H1 (cell line): ENCODE data around the gene BRD9. TPM values are rescaled to one million over a fixed set of nuclear protein-coding genes. Genes with fewer than 3 reads are reported as not detected.

Experiments used
- CTCF ChIA-PET: fragments of 300-600 bp; sonication (Branson Sonifier 250); formaldehyde crosslinking; loops from one replicate; lab custom pipeline; 2021; ENCODE audit not compliant: partially characterized antibody; lab: Charles Lee
- POLR2A ChIA-PET: fragments of 300-600 bp; sonication (Branson Sonifier 250); formaldehyde crosslinking; loops from one replicate; lab custom pipeline; 2021; ENCODE audit warnings: inconsistent platforms; ENCODE audit not compliant: partially characterized antibody; lab: Charles Lee
- DNase-seq, 2 experiments: peaks; one replicate each; pipeline versions ENCODE4 v3.0.0 to v3.0.0-alpha.2; 2010 to 2022; ENCODE audit warnings: low spot score in 2 of 2, low read depth in 1 of 2, mixed read lengths in 1 of 2
- FAIRE-seq: peaks from 2 replicates; lab custom pipeline; 2011; peaks lifted over from hg19 to GRCh38; lab: Jason Lieb, UNC
- H2AFZ ChIP-seq: 2 replicates; pipeline ENCODE4 v1.8.1; 2012; ENCODE audit warnings: low read length, inconsistent platforms
- H2AK5ac ChIP-seq: 2 replicates; pipeline ENCODE4 v1.6.1; 2013; ENCODE audit warnings: low read depth, low read length
- H2BK120ac ChIP-seq: replicated peaks from 2 replicates; pipeline ENCODE3; 2013; ENCODE audit warnings: low read depth, low read length, inconsistent platforms
- H2BK12ac ChIP-seq: 2 replicates; pipeline ENCODE4 v1.6.1; 2013; ENCODE audit warnings: low read depth, low read length
- H2BK15ac ChIP-seq: 2 replicates; pipeline ENCODE4 v1.6.1; 2013; ENCODE audit warnings: low read length
- H2BK20ac ChIP-seq: 2 replicates; pipeline ENCODE4 v1.6.1; 2013; ENCODE audit warnings: low read length
- H2BK5ac ChIP-seq: 2 replicates; pipeline ENCODE4 v1.6.1; 2013; ENCODE audit warnings: low read depth, low read length
- H3K14ac ChIP-seq: 2 replicates; pipeline ENCODE4 v1.6.1; 2013; ENCODE audit warnings: inconsistent platforms; ENCODE audit not compliant: insufficient read length
- H3K18ac ChIP-seq: 2 replicates; pipeline ENCODE4 v1.6.1; 2013; ENCODE audit warnings: low read length; ENCODE audit errors: extremely low read depth
- H3K23ac ChIP-seq: 2 replicates; pipeline ENCODE4 v1.6.1; 2013; ENCODE audit warnings: inconsistent platforms; ENCODE audit not compliant: insufficient read length
- H3K23me2 ChIP-seq: 2 replicates; pipeline ENCODE4 v1.6.1; 2013; ENCODE audit warnings: low read depth, low read length
- H3K27ac ChIP-seq: 2 replicates; pipeline ENCODE4 v1.6.1; 2011; ENCODE audit warnings: low read depth, low read length, inconsistent platforms
- H3K27me3 ChIP-seq, 4 experiments: replicated peaks in 1 of 4; 1 replicate in 1 of 4; 2 replicates in 3 of 4; pipeline versions ENCODE4 v1.6.1 to v1.8.1; 2011 to 2013; ENCODE audit warnings: low read length in 3 of 4, mild to moderate bottlenecking in 3 of 4, inconsistent platforms in 2 of 4, mixed read lengths in 2 of 4, moderate library complexity in 1 of 4; ENCODE audit not compliant: control insufficient read depth in 3 of 4, insufficient read depth in 3 of 4; ENCODE audit errors: extremely low read depth in 1 of 4
- H3K36me3 ChIP-seq, 4 experiments: 2 replicates each; pipeline versions ENCODE4 v1.6.1 to v1.8.1; 2011 to 2013; ENCODE audit warnings: mild to moderate bottlenecking in 4 of 4, low read length in 3 of 4, moderate library complexity in 2 of 4, control low read depth in 1 of 4, inconsistent platforms in 1 of 4; ENCODE audit not compliant: insufficient read depth in 4 of 4, control insufficient read depth in 2 of 4
- H3K4ac ChIP-seq: replicated peaks from 2 replicates; pipeline ENCODE3; 2013; ENCODE audit warnings: low read length, low read depth, mixed read lengths, inconsistent platforms; ENCODE audit not compliant: insufficient read length
- H3K4me1 ChIP-seq, 4 experiments: replicated peaks in 1 of 4; 1 replicate in 1 of 4; 2 replicates in 3 of 4; pipeline versions ENCODE4 v1.6.1 to v1.8.1; 2011 to 2013; ENCODE audit warnings: low read length in 3 of 4, inconsistent platforms in 2 of 4, mixed read lengths in 1 of 4; ENCODE audit not compliant: insufficient read depth in 4 of 4, control insufficient read depth in 3 of 4
- H3K4me2 ChIP-seq, 2 experiments: 2 replicates each; pipeline versions ENCODE4 v1.6.1 to v1.8.1; 2011 to 2013; ENCODE audit warnings: low read depth in 2 of 2, low read length in 2 of 2, control low read depth in 1 of 2, inconsistent platforms in 1 of 2, mild to moderate bottlenecking in 1 of 2; ENCODE audit not compliant: insufficient read depth in 1 of 2
- H3K4me3 ChIP-seq, 4 experiments: fragments of 200-600, 300-600 bp in 1 of 4; sonication (generic), shearing (Covaris generic), sonication (Bioruptor Twin) in 1 of 4; 2 replicates each; pipeline versions ENCODE4 v1.5.1 to v1.8.1; 2011 to 2016; ENCODE audit warnings: low read length in 4 of 4, low read depth in 3 of 4, control low read depth in 2 of 4, inconsistent platforms in 2 of 4, mild to moderate bottlenecking in 2 of 4, mixed read lengths in 1 of 4, moderate library complexity in 1 of 4; ENCODE audit not compliant: insufficient read depth in 2 of 4; ENCODE audit errors: extremely low read depth in 1 of 4
- H3K56ac ChIP-seq: replicated peaks from 2 replicates; pipeline ENCODE3; 2013; ENCODE audit warnings: low read depth, mild to moderate bottlenecking, mixed read lengths, low read length, inconsistent platforms; ENCODE audit not compliant: insufficient read length
- H3K79me1 ChIP-seq: 2 replicates; pipeline ENCODE4 v1.6.1; 2013; ENCODE audit warnings: low read depth, low read length, control low read depth
- H3K79me2 ChIP-seq, 2 experiments: 2 replicates each; pipeline versions ENCODE4 v1.6.1 to v1.8.1; 2012 to 2013; ENCODE audit warnings: low read length in 2 of 2, mild to moderate bottlenecking in 2 of 2, inconsistent platforms in 1 of 2; ENCODE audit not compliant: insufficient read depth in 2 of 2, control insufficient read depth in 1 of 2
- H3K9ac ChIP-seq, 4 experiments: replicated peaks in 1 of 4; 1 replicate in 1 of 4; 2 replicates in 3 of 4; pipeline versions ENCODE4 v1.6.1 to v1.8.1; 2011 to 2013; ENCODE audit warnings: low read depth in 3 of 4, low read length in 3 of 4, control low read depth in 2 of 4, mild to moderate bottlenecking in 2 of 4, moderate library complexity in 2 of 4, inconsistent platforms in 1 of 4; ENCODE audit errors: extremely low read depth in 1 of 4
- H3K9me3 ChIP-seq, 2 experiments: 2 replicates each; pipeline versions ENCODE4 v1.6.1 to v1.8.1; 2012 to 2013; ENCODE audit warnings: mild to moderate bottlenecking in 2 of 2, moderate library complexity in 2 of 2, control low read depth in 1 of 2, inconsistent platforms in 1 of 2, low read depth in 1 of 2, low read length in 1 of 2, mixed read lengths in 1 of 2; ENCODE audit not compliant: insufficient read depth in 2 of 2
- H4K20me1 ChIP-seq, 2 experiments: replicated peaks in 1 of 2; 2 replicates each; pipeline versions ENCODE3 to v1.8.1; 2011 to 2013; ENCODE audit warnings: inconsistent platforms in 2 of 2, low read length in 2 of 2, mild to moderate bottlenecking in 1 of 2; ENCODE audit not compliant: insufficient read depth in 2 of 2, control insufficient read depth in 1 of 2
- H4K5ac ChIP-seq: 2 replicates; pipeline ENCODE4 v1.6.1; 2013; ENCODE audit warnings: low read length, low read depth, mixed read lengths, inconsistent platforms; ENCODE audit not compliant: insufficient read length
- H4K8ac ChIP-seq: 2 replicates; pipeline ENCODE4 v1.8.0; 2013; ENCODE audit warnings: mild to moderate bottlenecking, moderate library complexity, low read length, inconsistent platforms; ENCODE audit not compliant: insufficient read depth; ENCODE audit errors: extremely low read depth
- H4K91ac ChIP-seq: replicated peaks from 2 replicates; pipeline ENCODE3; 2013; ENCODE audit warnings: low read length, mixed read lengths, inconsistent platforms; ENCODE audit not compliant: insufficient read length
- CREB1 ChIP-seq: IDR thresholded peaks from 2 replicates; pipeline ENCODE4 v1.6.1; 2012; ENCODE audit warnings: inconsistent platforms
- JUN ChIP-seq: IDR thresholded peaks from 2 replicates; pipeline ENCODE4 v1.6.1; 2011; ENCODE audit warnings: low read depth, mild to moderate bottlenecking, improper control_type of control experiment, low read length
- RAD21 ChIP-seq, 2 experiments: IDR thresholded peaks in 1 of 2; conservative IDR thresholded peaks in 1 of 2; 2 replicates each; pipeline ENCODE4 v1.6.1; 2011; ENCODE audit warnings: low read depth in 2 of 2, low read length in 2 of 2, improper control_type of control experiment in 1 of 2, inconsistent platforms in 1 of 2, mild to moderate bottlenecking in 1 of 2, moderate library complexity in 1 of 2
- SAP30 ChIP-seq: fragments of 300-600 bp; sonication (generic); IDR thresholded peaks from 2 replicates; pipeline ENCODE4 v1.7.1; 2012; ENCODE audit warnings: low read length, moderate library complexity, mild to moderate bottlenecking, inconsistent platforms; ENCODE audit not compliant: insufficient read depth, insufficient replicate concordance
- SP2 ChIP-seq: IDR thresholded peaks from 2 replicates; pipeline ENCODE4 v1.6.1; 2012; ENCODE audit warnings: mild to moderate bottlenecking, low read length, inconsistent platforms
- TAF1 ChIP-seq: IDR thresholded peaks from 2 replicates; pipeline ENCODE4 v1.6.1; 2011; ENCODE audit warnings: mild to moderate bottlenecking, low read depth, low read length
- TAF7 ChIP-seq: optimal IDR thresholded peaks from 2 replicates; pipeline ENCODE3; 2011; ENCODE audit warnings: low read depth, mild to moderate bottlenecking, inconsistent platforms, low read length, moderate library complexity, borderline replicate concordance
- USF2 ChIP-seq: IDR thresholded peaks from 2 replicates; pipeline ENCODE4 v1.6.1; 2011; ENCODE audit warnings: low read length, improper control_type of control experiment
- WGBS, 2 experiments: shearing (Covaris generic) in 1 of 2; methylation state at CpG; one replicate each; pipeline versions ENCODE4 v1.1.6 to v1.1.7; 2013 to 2015; ENCODE audit warnings: low lambda C conversion rate in 2 of 2, mixed read lengths in 2 of 2, inconsistent platforms in 1 of 2, low coverage in 1 of 2, missing lambda C conversion rate in 1 of 2; ENCODE audit not compliant: insufficient replicate concordance in 2 of 2, insufficient coverage in 1 of 2, insufficient read length in 1 of 2; ENCODE audit errors: extremely low coverage in 1 of 2, missing lambda C conversion rate in 1 of 2; 5-methylcytosine and 5-hydroxymethylcytosine counted together
- polyA plus RNA-seq, 7 experiments: library from polyadenylated mRNA; depleted of rRNA in 3 of 7; stranded (reverse) in 5 of 7; unstranded in 2 of 7; fragments of >200 nt in 5 of 7; fragments of 200-250 nt in 2 of 7; gene quantifications; 1 replicate in 5 of 7; 2 replicates in 1 of 7; 4 replicates in 1 of 7; pipeline versions ENCODE4 v1.2.1 to v1.2.3, GENCODE V29; 2011 to 2013; ENCODE audit warnings: missing spikeins in 2 of 7, mixed read lengths in 2 of 7
- total RNA-seq: library from RNA; stranded (reverse); fragmentation: NEBNext Ultra II Directional; extraction: Animal tissue kit (Norgen Biotek cat#: 25700); gene quantifications from 2 replicates; pipeline ENCODE4 v1.2.1, GENCODE V29; 2021

BRD9 gene
- total and polyA plus RNA-seq, 2 of the 8 experiments (the other 6 are each of a cell fraction or from before 2014, with no cell fraction given), result 9.3 to 49.4 TPM

- no peak overlapping the region for H4K5ac ChIP-seq
- no peak overlapping the region for H2BK20ac ChIP-seq
- no peak overlapping the region for H2AFZ ChIP-seq
- H3K4me1 ChIP-seq, result no peaks in the 10 kb centered on the region
- H3K4me3 ChIP-seq, result no peak overlapping the region
- H3K4me2 ChIP-seq, result no peak overlapping the region
- no peak overlapping the region for H4K8ac ChIP-seq
- no peak overlapping the region for H4K91ac ChIP-seq
- H2BK5ac ChIP-seq, result no peak overlapping the region
- no peak overlapping the region for H3K27ac ChIP-seq
- DNase-seq (no peak), FAIRE-seq (no peak)
- H3K18ac ChIP-seq, result no peak overlapping the region
- no peak for TF ChIP-seq TAF7
- no peak for TF ChIP-seq SAP30
- no peak for TF ChIP-seq JUN
- no peak for TF ChIP-seq SP2
- TF ChIP-seq USF2, result no peak
- no peak for TF ChIP-seq RAD21 (IDR thresholded peaks at IDR 0.05 in 1 of 2, conservative IDR thresholded peaks at IDR 0.05 in 1 of 2; ENCODE audit: low read depth in 2 of 2, low read length in 2 of 2)
- no peak for TF ChIP-seq TAF1
- TF ChIP-seq CREB1, result no peak
- ChIA-PET CTCF (no interaction called here), POLR2A (no interaction called here)
- WGBS, 2 experiments, result 95% methylated on average over 3 of the region's 3 CpGs; no CpG with 5 or more reads in 1 of the 2 experiments
- H3K9ac ChIP-seq, result no peak overlapping the region
- no peak overlapping the region for H2BK15ac ChIP-seq
- H4K20me1 ChIP-seq, result no peaks in the 10 kb centered on the region
- no peaks in the 10 kb centered on the region for H3K23me2 ChIP-seq
- H3K79me2 ChIP-seq, result no peaks in the 10 kb centered on the region
- H3K9me3 ChIP-seq, result no peaks in the 10 kb centered on the region
- H2AK5ac ChIP-seq, result no peak overlapping the region
- H3K27me3 ChIP-seq, result no peaks in the 10 kb centered on the region
- H3K36me3 ChIP-seq, result peaks cover 0 to 14% (median 2%) of the 10 kb centered on the region in 4 experiments; a peak in 4 of 8 replicates
- no peak overlapping the region for H3K56ac ChIP-seq
- H3K4ac ChIP-seq, result no peak overlapping the region
- no peak overlapping the region for H2BK120ac ChIP-seq
- no peak overlapping the region for H3K23ac ChIP-seq
- H2BK12ac ChIP-seq, result no peak overlapping the region
- no peak overlapping the region for H3K14ac ChIP-seq
- no peaks in the 10 kb centered on the region for H3K79me1 ChIP-seq
Measured at GRCh38 chr5:819078-819477, 73.5 kb downstream of the BRD9 start.
